Panc1 (cell line): ENCODE data around the gene PPIL6. TPM values are rescaled to one million over a fixed set of nuclear protein-coding genes. Genes with fewer than 3 reads are reported as not detected.

Experiments used
- ATAC-seq: fragments of 200-7000 bp; cut with Tn5 transposase; 2 replicates; pipeline ENCODE4 v1.9.1; 2020; ENCODE audit warnings: mild to moderate bottlenecking, moderate library complexity
- BruUV-seq: library from RNA; stranded (reverse); fragments of 400-500 nt; replicated peaks from 2 replicates; lab custom pipeline; 2021; lab: Mats Ljungman, UMichigan
- CTCF ChIA-PET: fragments of 300-600 bp; sonication (Branson Sonifier 250); formaldehyde crosslinking; loops from one replicate; lab custom pipeline; 2022; ENCODE audit warnings: antibody characterized with exemption; lab: Charles Lee
- POLR2A ChIA-PET: fragments of 300-600 bp; sonication (Branson Sonifier 250); formaldehyde crosslinking; loops from one replicate; lab custom pipeline; 2022; ENCODE audit warnings: antibody characterized with exemption; lab: Charles Lee
- DNase-seq: peaks from one replicate; pipeline ENCODE4 v3.0.0-alpha.2; 2010; ENCODE audit warnings: low read depth, low spot score
- H3K27ac ChIP-seq: 2 replicates; pipeline ENCODE4 v1.5.1; 2011; ENCODE audit warnings: mild to moderate bottlenecking, low read length, inconsistent platforms
- H3K27me3 ChIP-seq: fragments of 200-500 bp; sonication (Bioruptor generic); 2 replicates; pipeline ENCODE4 v1.6.0; 2014; ENCODE audit warnings: low read length, inconsistent platforms; ENCODE audit not compliant: control insufficient read depth, insufficient read depth
- H3K36me3 ChIP-seq: fragments of 200-500 bp; sonication (Bioruptor generic); 2 replicates; pipeline ENCODE4 v1.5.1; 2014; ENCODE audit warnings: inconsistent platforms, mild to moderate bottlenecking, low read length, moderate library complexity; ENCODE audit not compliant: control insufficient read depth, insufficient read depth
- H3K4me1 ChIP-seq: 2 replicates; pipeline ENCODE4 v1.5.1; 2011; ENCODE audit warnings: inconsistent platforms, mild to moderate bottlenecking, low read length, moderate library complexity; ENCODE audit not compliant: control insufficient read depth, insufficient read depth
- H3K4me3 ChIP-seq, 2 experiments: 2 replicates each; pipeline ENCODE4 v1.5.1; 2011 to 2012; ENCODE audit warnings: low read depth in 2 of 2, low read length in 2 of 2, mild to moderate bottlenecking in 2 of 2, inconsistent platforms in 1 of 2, moderate library complexity in 1 of 2
- H3K9me3 ChIP-seq: fragments of 200-500 bp; sonication (Bioruptor generic); 2 replicates; pipeline ENCODE4 v1.5.1; 2014; ENCODE audit warnings: low read depth, mild to moderate bottlenecking, inconsistent platforms, low read length, moderate library complexity; ENCODE audit not compliant: control insufficient read depth, insufficient read depth
- POLR2AphosphoS5 ChIP-seq: IDR thresholded peaks from 2 replicates; pipeline ENCODE4 v1.6.1; 2012; ENCODE audit warnings: mild to moderate bottlenecking, low read depth, low read length, moderate library complexity
- SIN3A ChIP-seq: IDR thresholded peaks from 2 replicates; pipeline ENCODE4 v1.6.1; 2012; ENCODE audit warnings: low read depth, mild to moderate bottlenecking, low read length, moderate library complexity, borderline replicate concordance; ENCODE audit not compliant: insufficient read depth
- TCF7L2 ChIP-seq: IDR thresholded peaks from 2 replicates; pipeline ENCODE4 v1.6.1; 2011; ENCODE audit warnings: mild to moderate bottlenecking, low read depth, low read length, inconsistent platforms
- in situ Hi-C: cut with HindIII; loops from 2 replicates; pipeline ENCODE4 v1.10.0; 2016; ENCODE audit warnings: low sequenced_read_pairs, low pct_unique_long_range_greater_than_20kb
- intact Hi-C: fragments of 100-400 bp; cut with micrococcal nuclease; formaldehyde crosslinking; loops from one replicate; pipeline ENCODE4 v1.10.0; 2022; ENCODE audit not compliant: unreplicated experiment
- total RNA-seq: library from RNA; stranded (reverse); gene quantifications from one replicate; pipeline ENCODE4 v1.2.1, GENCODE V29; 2021; ENCODE audit not compliant: unreplicated experiment
- TF ChIP-seq, protein P1 (sequence below), 2 experiments: IDR thresholded peaks; 2 replicates each; pipeline ENCODE4 v1.6.1; 2011 to 2012; ENCODE audit warnings: low read depth in 2 of 2, control low read depth in 1 of 2, low read length in 1 of 2, mild to moderate bottlenecking in 1 of 2, moderate library complexity in 1 of 2; ENCODE audit not compliant: insufficient read depth in 1 of 2
- TF ChIP-seq, protein P2 (sequence below): fragments of 450-650 bp; IDR thresholded peaks from 2 replicates; pipeline ENCODE4 v1.5.1; 2017; ENCODE audit warnings: mild to moderate bottlenecking

PPIL6 gene
- total RNA-seq, 1 experiment from 2014 or later = 2.2 TPM

DNA sequence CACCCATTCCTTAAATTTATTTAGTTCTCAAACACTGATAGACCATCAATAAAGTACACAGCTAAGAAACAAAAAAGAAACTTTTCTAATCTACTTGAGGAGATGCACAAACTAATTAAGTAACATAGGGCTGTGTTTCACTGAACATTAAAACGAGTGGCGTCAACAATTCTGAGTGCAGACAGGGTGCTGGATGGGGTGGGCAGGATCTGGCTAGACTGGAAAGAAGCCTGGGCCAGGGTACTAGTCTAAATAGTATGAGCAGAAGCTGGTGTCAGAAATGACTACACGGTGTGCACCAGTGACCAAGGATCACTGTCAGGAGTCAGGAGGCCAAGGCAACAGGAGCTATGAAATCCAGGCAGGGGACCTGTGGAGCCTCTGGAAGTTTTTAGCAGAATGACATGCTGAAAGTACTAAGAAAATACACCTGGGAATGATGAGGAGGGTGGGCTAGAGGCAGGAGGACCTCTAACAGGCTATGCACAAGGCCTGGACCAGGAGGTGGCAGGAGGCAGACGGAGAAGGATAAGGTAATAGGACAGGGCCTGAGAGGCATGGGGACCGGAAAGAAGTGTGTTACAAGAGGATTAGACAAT, 29.3 kb upstream of the PPIL6 start:
- ChIA-PET POLR2A (interaction anchor here (0.6 kb wide), 1 partner anchor 10 kb away, joined by 5 read pairs; no protein-coding TSS in a partner anchor), CTCF (no interaction called here)
- intact Hi-C loops = no loop called here
- Histone ChIP-seq H3K27me3 (no peaks in the 10 kb centered on the region), H3K4me3 (no peak overlapping the region), H3K9me3 (no peaks in the 10 kb centered on the region), H3K36me3 (peaks cover 40% of the 10 kb centered on the region), H3K27ac (no peak overlapping the region), H3K4me1 (no peaks in the 10 kb centered on the region)
- TF ChIP-seq, protein P1, sequence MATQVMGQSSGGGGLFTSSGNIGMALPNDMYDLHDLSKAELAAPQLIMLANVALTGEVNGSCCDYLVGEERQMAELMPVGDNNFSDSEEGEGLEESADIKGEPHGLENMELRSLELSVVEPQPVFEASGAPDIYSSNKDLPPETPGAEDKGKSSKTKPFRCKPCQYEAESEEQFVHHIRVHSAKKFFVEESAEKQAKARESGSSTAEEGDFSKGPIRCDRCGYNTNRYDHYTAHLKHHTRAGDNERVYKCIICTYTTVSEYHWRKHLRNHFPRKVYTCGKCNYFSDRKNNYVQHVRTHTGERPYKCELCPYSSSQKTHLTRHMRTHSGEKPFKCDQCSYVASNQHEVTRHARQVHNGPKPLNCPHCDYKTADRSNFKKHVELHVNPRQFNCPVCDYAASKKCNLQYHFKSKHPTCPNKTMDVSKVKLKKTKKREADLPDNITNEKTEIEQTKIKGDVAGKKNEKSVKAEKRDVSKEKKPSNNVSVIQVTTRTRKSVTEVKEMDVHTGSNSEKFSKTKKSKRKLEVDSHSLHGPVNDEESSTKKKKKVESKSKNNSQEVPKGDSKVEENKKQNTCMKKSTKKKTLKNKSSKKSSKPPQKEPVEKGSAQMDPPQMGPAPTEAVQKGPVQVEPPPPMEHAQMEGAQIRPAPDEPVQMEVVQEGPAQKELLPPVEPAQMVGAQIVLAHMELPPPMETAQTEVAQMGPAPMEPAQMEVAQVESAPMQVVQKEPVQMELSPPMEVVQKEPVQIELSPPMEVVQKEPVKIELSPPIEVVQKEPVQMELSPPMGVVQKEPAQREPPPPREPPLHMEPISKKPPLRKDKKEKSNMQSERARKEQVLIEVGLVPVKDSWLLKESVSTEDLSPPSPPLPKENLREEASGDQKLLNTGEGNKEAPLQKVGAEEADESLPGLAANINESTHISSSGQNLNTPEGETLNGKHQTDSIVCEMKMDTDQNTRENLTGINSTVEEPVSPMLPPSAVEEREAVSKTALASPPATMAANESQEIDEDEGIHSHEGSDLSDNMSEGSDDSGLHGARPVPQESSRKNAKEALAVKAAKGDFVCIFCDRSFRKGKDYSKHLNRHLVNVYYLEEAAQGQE (IDR thresholded peaks at IDR 0.05; ENCODE audit: insufficient read depth in 1 of 2, low read depth in 2 of 2, low read length in 1 of 2) = no peak
- TF ChIP-seq SIN3A = no peak
- TF ChIP-seq POLR2AphosphoS5 = no peak
- TF ChIP-seq, protein P2, sequence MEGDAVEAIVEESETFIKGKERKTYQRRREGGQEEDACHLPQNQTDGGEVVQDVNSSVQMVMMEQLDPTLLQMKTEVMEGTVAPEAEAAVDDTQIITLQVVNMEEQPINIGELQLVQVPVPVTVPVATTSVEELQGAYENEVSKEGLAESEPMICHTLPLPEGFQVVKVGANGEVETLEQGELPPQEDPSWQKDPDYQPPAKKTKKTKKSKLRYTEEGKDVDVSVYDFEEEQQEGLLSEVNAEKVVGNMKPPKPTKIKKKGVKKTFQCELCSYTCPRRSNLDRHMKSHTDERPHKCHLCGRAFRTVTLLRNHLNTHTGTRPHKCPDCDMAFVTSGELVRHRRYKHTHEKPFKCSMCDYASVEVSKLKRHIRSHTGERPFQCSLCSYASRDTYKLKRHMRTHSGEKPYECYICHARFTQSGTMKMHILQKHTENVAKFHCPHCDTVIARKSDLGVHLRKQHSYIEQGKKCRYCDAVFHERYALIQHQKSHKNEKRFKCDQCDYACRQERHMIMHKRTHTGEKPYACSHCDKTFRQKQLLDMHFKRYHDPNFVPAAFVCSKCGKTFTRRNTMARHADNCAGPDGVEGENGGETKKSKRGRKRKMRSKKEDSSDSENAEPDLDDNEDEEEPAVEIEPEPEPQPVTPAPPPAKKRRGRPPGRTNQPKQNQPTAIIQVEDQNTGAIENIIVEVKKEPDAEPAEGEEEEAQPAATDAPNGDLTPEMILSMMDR = no peak
- TF ChIP-seq TCF7L2 = no peak
- ATAC-seq (no peak), DNase-seq (no peak)
- in situ Hi-C loops = no loop called here
- BruUV-seq = no TSS peak

DNA sequence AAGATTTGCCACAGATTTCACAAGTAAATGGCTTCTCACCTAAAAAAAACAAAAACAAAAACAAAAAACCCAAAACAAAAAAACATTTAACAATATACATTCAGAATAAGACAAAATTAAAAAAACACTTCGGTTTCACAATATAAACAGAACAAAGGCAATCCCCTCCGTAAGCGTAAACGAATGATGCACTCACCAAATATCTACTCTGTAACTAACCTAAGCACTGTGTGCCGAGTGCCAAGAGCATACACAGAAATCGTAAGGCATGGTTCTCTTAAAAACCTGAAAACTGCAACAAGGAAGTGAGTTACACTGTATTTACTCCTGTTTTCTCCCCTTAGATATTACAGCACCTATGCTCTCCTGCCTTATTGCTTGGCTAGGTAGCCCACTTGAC, 27.3 kb upstream of the PPIL6 start:
- CTCF ChIA-PET = no interaction called here
- BruUV-seq = no TSS peak
- TF ChIP-seq, protein P2 = no peak
- TF ChIP-seq SIN3A (no peak), TCF7L2 (no peak), POLR2AphosphoS5 (no peak)
- TF ChIP-seq, protein P1 (IDR thresholded peaks at IDR 0.05; ENCODE audit: insufficient read depth in 1 of 2, low read depth in 2 of 2, low read length in 1 of 2) = no peak
- Histone ChIP-seq H3K27me3 (no peaks in the 10 kb centered on the region), H3K36me3 (peaks cover 49% of the 10 kb centered on the region), H3K9me3 (no peaks in the 10 kb centered on the region), H3K4me1 (no peaks in the 10 kb centered on the region), H3K27ac (no peak overlapping the region), H3K4me3 (no peak overlapping the region)
- POLR2A ChIA-PET = no interaction called here
- ATAC-seq (no peak), DNase-seq (no peak)
- in situ Hi-C loops (no loop called here), intact Hi-C loops (no loop called here)
